ENCODE data around the gene PFKFB1. TPM values are rescaled to one million over a fixed set of nuclear protein-coding genes. Genes with fewer than 3 reads are reported as not detected.

Gene PFKFB1
- total RNA-seq, 1 donor from 2014 or later = 0.17 TPM

GRCh38 chrX:54935306-54935705, 58.7 kb downstream of the PFKFB1 start:
- no peaks in the 10 kb centered on the region for H3K27me3 Mint-ChIP-seq (ENCODE audit: insufficient read depth, low read depth)
- DNase-seq (ENCODE audit: low spot score) = no peak
- H3K4me1 ChIP-seq = no peaks in the 10 kb centered on the region
- no peaks in the 10 kb centered on the region for H3K4me1 Mint-ChIP-seq
- H4K20me1 ChIP-seq (ENCODE audit: low read depth) = no peaks in the 10 kb centered on the region
- H3K9ac ChIP-seq = no peak overlapping the region
- no peaks in the 10 kb centered on the region for H3K79me2 ChIP-seq (ENCODE audit: low read depth)
- H3K4me3 Mint-ChIP-seq = no peak overlapping the region
- H3K9me3 Mint-ChIP-seq = peaks cover 3% of the 10 kb centered on the region
- no peak overlapping the region for H3K4me2 ChIP-seq
- H3K36me3 Mint-ChIP-seq = no peaks in the 10 kb centered on the region
- H3K9me3 ChIP-seq (ENCODE audit: low read depth) = no peaks in the 10 kb centered on the region
- no peaks in the 10 kb centered on the region for H3F3A ChIP-seq (ENCODE audit: low read depth)
- H3K27ac ChIP-seq = no peak overlapping the region
- no peaks in the 10 kb centered on the region for H3K27me3 ChIP-seq
- H3K27ac Mint-ChIP-seq = no peak overlapping the region
- no peaks in the 10 kb centered on the region for H3K36me3 ChIP-seq
- TF ChIP-seq CTCF (IDR thresholded peaks at IDR 0.05) (no peak), EZH2phosphoT487 (IDR thresholded peaks at IDR 0.05) (no peak), EZH2 (IDR thresholded peaks at IDR 0.05) (no peak)
- H3K4me3 ChIP-seq = no peak overlapping the region
- H2AFZ ChIP-seq (replicated peaks) = no peak overlapping the region

- Histone ChIP-seq H3K27ac (no peak overlapping the region), H3K9ac (no peak overlapping the region), H3K4me2 (no peak overlapping the region), H2AFZ (replicated peaks) (no peak overlapping the region), H4K20me1 (ENCODE audit: low read depth) (no peaks in the 10 kb centered on the region), H3K27me3 (no peaks in the 10 kb centered on the region), H3K79me2 (ENCODE audit: low read depth) (no peaks in the 10 kb centered on the region), H3K36me3 (no peaks in the 10 kb centered on the region), H3K9me3 (ENCODE audit: low read depth) (no peaks in the 10 kb centered on the region), H3K4me1 (no peaks in the 10 kb centered on the region), H3F3A (ENCODE audit: low read depth) (no peaks in the 10 kb centered on the region), H3K4me3 (no peak overlapping the region)
- H3K4me3 Mint-ChIP-seq = no peak overlapping the region
- H3K27ac Mint-ChIP-seq = no peak overlapping the region
- no peaks in the 10 kb centered on the region for H3K27me3 Mint-ChIP-seq (ENCODE audit: insufficient read depth, low read depth)
- no peak for DNase-seq (ENCODE audit: low spot score)
- TF ChIP-seq EZH2phosphoT487 (IDR thresholded peaks at IDR 0.05) (no peak), EZH2 (IDR thresholded peaks at IDR 0.05) (no peak), CTCF (IDR thresholded peaks at IDR 0.05) (no peak)
- no peaks in the 10 kb centered on the region for H3K36me3 Mint-ChIP-seq
- H3K4me1 Mint-ChIP-seq = no peaks in the 10 kb centered on the region
- peaks cover 3% of the 10 kb centered on the region for H3K9me3 Mint-ChIP-seq
Measured at GRCh38 chrX:54934890-54935289, 59.1 kb downstream of the PFKFB1 start.

GRCh38 chrX:54934058-54934457, 59.9 kb downstream of the PFKFB1 start:
- Histone ChIP-seq H3K79me2 (ENCODE audit: low read depth) (no peaks in the 10 kb centered on the region), H4K20me1 (ENCODE audit: low read depth) (no peaks in the 10 kb centered on the region), H2AFZ (replicated peaks) (no peak overlapping the region), H3K4me2 (no peak overlapping the region), H3F3A (ENCODE audit: low read depth) (no peaks in the 10 kb centered on the region), H3K9me3 (ENCODE audit: low read depth) (no peaks in the 10 kb centered on the region), H3K27me3 (no peaks in the 10 kb centered on the region), H3K4me3 (no peak overlapping the region), H3K36me3 (no peaks in the 10 kb centered on the region), H3K4me1 (no peaks in the 10 kb centered on the region), H3K27ac (no peak overlapping the region), H3K9ac (no peak overlapping the region)
- H3K4me3 Mint-ChIP-seq = no peak overlapping the region
- H3K36me3 Mint-ChIP-seq = no peaks in the 10 kb centered on the region
- no peak overlapping the region for H3K27ac Mint-ChIP-seq
- DNase-seq (ENCODE audit: low spot score) = no peak
- H3K4me1 Mint-ChIP-seq = no peaks in the 10 kb centered on the region
- H3K9me3 Mint-ChIP-seq = peaks cover 3% of the 10 kb centered on the region
- no peaks in the 10 kb centered on the region for H3K27me3 Mint-ChIP-seq (ENCODE audit: insufficient read depth, low read depth)
- TF ChIP-seq CTCF (IDR thresholded peaks at IDR 0.05) (no peak), EZH2phosphoT487 (IDR thresholded peaks at IDR 0.05) (no peak), EZH2 (IDR thresholded peaks at IDR 0.05) (no peak)
